Osteoblast (primary cell): ENCODE data around the gene TCIRG1. TPM values are rescaled to one million over a fixed set of nuclear protein-coding genes. Genes with fewer than 3 reads are reported as not detected.

Experiments
- DNase-seq: peaks from one replicate; pipeline ENCODE4 v3.0.0; 2011; ENCODE audit warnings: low spot score, mixed read lengths; ENCODE audit not compliant: insufficient read length; ENCODE audit errors: missing footprints
- H2AFZ ChIP-seq: 2 replicates; pipeline ENCODE4 v1.6.0; 2011; ENCODE audit warnings: mild to moderate bottlenecking, low read length
- H3K27ac ChIP-seq: 2 replicates; pipeline ENCODE4 v1.5.1; 2011; ENCODE audit warnings: mild to moderate bottlenecking, low read depth, low read length, moderate library complexity
- H3K27me3 ChIP-seq: 2 replicates; pipeline ENCODE4 v1.6.0; 2012; ENCODE audit warnings: mild to moderate bottlenecking, control low read depth, inconsistent platforms, low read length, moderate library complexity; ENCODE audit not compliant: insufficient read depth
- H3K36me3 ChIP-seq: 2 replicates; pipeline ENCODE4 v1.5.1; 2011; ENCODE audit warnings: mild to moderate bottlenecking, low read length, control low read depth, moderate library complexity; ENCODE audit not compliant: insufficient read depth
- H3K4me1 ChIP-seq: 2 replicates; pipeline ENCODE4 v1.5.1; 2011; ENCODE audit warnings: mild to moderate bottlenecking, low read length, control low read depth, moderate library complexity; ENCODE audit not compliant: insufficient read depth
- H3K4me2 ChIP-seq: 2 replicates; pipeline ENCODE4 v1.6.0; 2011; ENCODE audit warnings: mild to moderate bottlenecking, low read length; ENCODE audit not compliant: insufficient read depth
- H3K4me3 ChIP-seq: fragments of 200-600 bp; sonication (generic); 3 replicates; pipeline ENCODE4 v1.5.1; 2012; ENCODE audit warnings: mild to moderate bottlenecking, low read length, inconsistent platforms; ENCODE audit not compliant: insufficient read depth
- H3K79me2 ChIP-seq: 2 replicates; pipeline ENCODE4 v1.6.0; 2012; ENCODE audit warnings: mild to moderate bottlenecking, low read length, control low read depth, inconsistent platforms; ENCODE audit not compliant: insufficient read depth
- H3K9me3 ChIP-seq: 2 replicates; pipeline ENCODE4 v1.5.1; 2011; ENCODE audit warnings: low read depth, low read length, control low read depth
- H4K20me1 ChIP-seq: 2 replicates; pipeline ENCODE4 v1.6.0; 2012; ENCODE audit warnings: mild to moderate bottlenecking, low read length, control low read depth; ENCODE audit not compliant: insufficient read depth
- CTCF ChIP-seq: IDR thresholded peaks from 2 replicates; pipeline ENCODE4 v1.5.1; 2011; ENCODE audit warnings: mild to moderate bottlenecking, low read depth, low read length, moderate library complexity; ENCODE audit errors: extremely low read depth
- total RNA-seq: library from RNA; depleted of rRNA; stranded (reverse); fragments of >200 nt; gene quantifications from 2 replicates; pipeline ENCODE4 v1.2.3, GENCODE V29; 2012

The TCIRG1 gene
- total RNA-seq, 1 donor = 85.4 TPM

GRCh38 chr11:68012044-68012842 is 26.6 kb upstream of the TCIRG1 start:
- H3K4me3 ChIP-seq = no peak overlapping the region
- no peak for TF ChIP-seq CTCF

GRCh38 chr11:68012843-68013610 is 25.8 kb upstream of the TCIRG1 start:
- no peak overlapping the region for H2AFZ ChIP-seq
- H3K27me3 ChIP-seq = no peaks in the 10 kb centered on the region
- no peaks in the 10 kb centered on the region for H3K9me3 ChIP-seq
- DNase-seq = peak; percentile 99
- H3K4me1 ChIP-seq = peaks cover 60% of the 10 kb centered on the region
- peak overlapping the region; percentile 82 for H3K27ac ChIP-seq
- TF ChIP-seq CTCF = no peak
- H3K4me3 ChIP-seq = no peak overlapping the region
- no peaks in the 10 kb centered on the region for H4K20me1 ChIP-seq
- peak overlapping the region; percentile 52 for H3K4me2 ChIP-seq
- H3K36me3 ChIP-seq = no peaks in the 10 kb centered on the region
- peaks cover 32% of the 10 kb centered on the region for H3K79me2 ChIP-seq

More at GRCh38 chr11:68012044-68012842, 26.6 kb upstream of the TCIRG1 start:
- H3K4me1 ChIP-seq = peaks cover 60% of the 10 kb centered on the region
- H3K79me2 ChIP-seq = peaks cover 32% of the 10 kb centered on the region
- H3K36me3 ChIP-seq = no peaks in the 10 kb centered on the region
- H3K27me3 ChIP-seq = no peaks in the 10 kb centered on the region
- no peaks in the 10 kb centered on the region for H4K20me1 ChIP-seq
- peak overlapping the region; percentile 98 for H3K4me2 ChIP-seq
- no peak for DNase-seq
- H3K27ac ChIP-seq = peak overlapping the region; percentile 82
- no peak overlapping the region for H2AFZ ChIP-seq
- H3K9me3 ChIP-seq = no peaks in the 10 kb centered on the region

GRCh38 chr11:68013611-68014156 is 25.1 kb upstream of the TCIRG1 start:
- H3K27ac ChIP-seq = peak overlapping the region; percentile 82
- H3K36me3 ChIP-seq = no peaks in the 10 kb centered on the region
- no peak for DNase-seq
- H3K27me3 ChIP-seq = no peaks in the 10 kb centered on the region
- no peak for TF ChIP-seq CTCF
- no peaks in the 10 kb centered on the region for H4K20me1 ChIP-seq
- peaks cover 60% of the 10 kb centered on the region for H3K4me1 ChIP-seq
- no peak overlapping the region for H2AFZ ChIP-seq
- H3K4me2 ChIP-seq = peak overlapping the region; percentile 52
- peaks cover 32% of the 10 kb centered on the region for H3K79me2 ChIP-seq
- H3K9me3 ChIP-seq = no peaks in the 10 kb centered on the region
- no peak overlapping the region for H3K4me3 ChIP-seq
